ENCODE results near the gene ADGRG1.

GRCh38 chr16:57606847-57607501 lies 21.5 kb upstream of the ADGRG1 start:
- TF ChIP-seq CTCF (IDR thresholded peaks at IDR 0.05; ENCODE audit: borderline replicate concordance, extremely low read depth, low read length, poor library complexity, severe bottlenecking) (no peak), EZH2 (IDR thresholded peaks at IDR 0.05; ENCODE audit: borderline replicate concordance, low read depth, low read length, severe bottlenecking) (no peak)

Measured in DND-41 (cell line).